Loucy (cell line): Measurements from ENCODE around the gene KLRK1.
"Not testable (repeated sequence)": the region's sequence is repeated elsewhere in the genome, so short reads cannot be mapped to it uniquely, and the experiment has no call there.

ENCODE experiments used
- CTCF ChIP-seq: fragments of 200-600 bp; sonication (generic); conservative IDR thresholded peaks from 2 replicates; pipeline ENCODE4 v1.5.1; 2014; ENCODE audit warnings: mild to moderate bottlenecking, antibody characterized with exemption, low read length
- EZH2phosphoT487 ChIP-seq: fragments of 200-600 bp; IDR thresholded peaks from 2 replicates; pipeline ENCODE4 v1.6.1; 2018; ENCODE audit warnings: antibody characterized with exemption, mild to moderate bottlenecking, moderate library complexity, borderline replicate concordance

- not testable (repeated sequence) for TF ChIP-seq CTCF, EZH2phosphoT487
Measured at GRCh38 chr12:10424260-10424899, 34.5 kb upstream of the KLRK1 start.
